Gastroesophageal sphincter (tissue), 3 donors: Measurements from ENCODE around the gene PACRG.

Experiments used
- EP300 ChIP-seq: sonication (generic); formaldehyde crosslinking; IDR thresholded peaks from one replicate; pipeline ENCODE4 v1.6.1; 2017; ENCODE audit warnings: antibody characterized with exemption, mild to moderate bottlenecking
- POLR2AphosphoS5 ChIP-seq: sonication (generic); formaldehyde crosslinking; IDR thresholded peaks from one replicate; pipeline ENCODE4 v1.6.1; 2017; ENCODE audit warnings: antibody characterized with exemption
- TF ChIP-seq, protein P1 (sequence below), 4 experiments: fragments of 200-600 bp in 2 of 4; fragments of 450-650 bp in 2 of 4; sonication (generic) in 1 of 4; IDR thresholded peaks; one replicate each; pipeline ENCODE4 v1.5.1; 2017 to 2019; ENCODE audit warnings: antibody characterized with exemption in 4 of 4, mild to moderate bottlenecking in 2 of 4, moderate library complexity in 2 of 4

DNA sequence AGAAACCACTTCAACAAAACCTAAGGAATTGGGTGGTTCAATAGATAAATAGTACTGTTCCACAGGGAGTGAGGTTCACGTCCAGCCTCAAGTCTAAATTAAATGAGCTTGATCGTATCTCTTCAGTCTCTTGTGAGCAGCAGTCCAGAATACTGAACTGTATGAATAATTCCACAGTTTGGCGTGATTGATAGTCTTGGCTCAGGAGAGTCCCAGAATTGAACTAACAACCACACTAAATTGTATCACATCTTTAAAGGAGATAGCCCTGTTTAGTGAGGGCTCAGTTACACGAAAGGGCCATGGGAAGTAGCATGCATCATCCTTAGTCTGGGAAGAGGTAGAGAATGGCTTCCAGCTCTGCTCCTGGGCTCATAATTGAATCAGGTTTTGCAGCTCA is 224.6 kb downstream of the PACRG start:
- TF ChIP-seq EP300 (no peak), POLR2AphosphoS5 (no peak)
- TF ChIP-seq, protein P1, sequence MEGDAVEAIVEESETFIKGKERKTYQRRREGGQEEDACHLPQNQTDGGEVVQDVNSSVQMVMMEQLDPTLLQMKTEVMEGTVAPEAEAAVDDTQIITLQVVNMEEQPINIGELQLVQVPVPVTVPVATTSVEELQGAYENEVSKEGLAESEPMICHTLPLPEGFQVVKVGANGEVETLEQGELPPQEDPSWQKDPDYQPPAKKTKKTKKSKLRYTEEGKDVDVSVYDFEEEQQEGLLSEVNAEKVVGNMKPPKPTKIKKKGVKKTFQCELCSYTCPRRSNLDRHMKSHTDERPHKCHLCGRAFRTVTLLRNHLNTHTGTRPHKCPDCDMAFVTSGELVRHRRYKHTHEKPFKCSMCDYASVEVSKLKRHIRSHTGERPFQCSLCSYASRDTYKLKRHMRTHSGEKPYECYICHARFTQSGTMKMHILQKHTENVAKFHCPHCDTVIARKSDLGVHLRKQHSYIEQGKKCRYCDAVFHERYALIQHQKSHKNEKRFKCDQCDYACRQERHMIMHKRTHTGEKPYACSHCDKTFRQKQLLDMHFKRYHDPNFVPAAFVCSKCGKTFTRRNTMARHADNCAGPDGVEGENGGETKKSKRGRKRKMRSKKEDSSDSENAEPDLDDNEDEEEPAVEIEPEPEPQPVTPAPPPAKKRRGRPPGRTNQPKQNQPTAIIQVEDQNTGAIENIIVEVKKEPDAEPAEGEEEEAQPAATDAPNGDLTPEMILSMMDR (IDR thresholded peaks at IDR 0.05): no peak
